HG02938 (cell line): ENCODE measurements around the gene METTL1.

ENCODE experiments used
- ATAC-seq: cut with Tn5 transposase; IDR thresholded peaks from one replicate; pipeline ENCODE4 v1.9.1; 2021; ENCODE audit warnings: mild to moderate bottlenecking, moderate library complexity; ENCODE audit not compliant: unreplicated experiment

The METTL1 gene

GRCh38 chr12:57739914-57740538 is 31.9 kb downstream of the METTL1 start:
- ATAC-seq: no peak

GRCh38 chr12:57739387-57739786 is 32.5 kb downstream of the METTL1 start:
- no peak for ATAC-seq

- ATAC-seq: no peak
Observed at GRCh38 chr12:57738661-57739237, 33.2 kb downstream of the METTL1 start, which contains the start of gene AGAP2. Gene AGAP2 (minus strand): TSS chr12:57738742. CDS start chr12:57738246, 496 bp downstream.

DNA sequence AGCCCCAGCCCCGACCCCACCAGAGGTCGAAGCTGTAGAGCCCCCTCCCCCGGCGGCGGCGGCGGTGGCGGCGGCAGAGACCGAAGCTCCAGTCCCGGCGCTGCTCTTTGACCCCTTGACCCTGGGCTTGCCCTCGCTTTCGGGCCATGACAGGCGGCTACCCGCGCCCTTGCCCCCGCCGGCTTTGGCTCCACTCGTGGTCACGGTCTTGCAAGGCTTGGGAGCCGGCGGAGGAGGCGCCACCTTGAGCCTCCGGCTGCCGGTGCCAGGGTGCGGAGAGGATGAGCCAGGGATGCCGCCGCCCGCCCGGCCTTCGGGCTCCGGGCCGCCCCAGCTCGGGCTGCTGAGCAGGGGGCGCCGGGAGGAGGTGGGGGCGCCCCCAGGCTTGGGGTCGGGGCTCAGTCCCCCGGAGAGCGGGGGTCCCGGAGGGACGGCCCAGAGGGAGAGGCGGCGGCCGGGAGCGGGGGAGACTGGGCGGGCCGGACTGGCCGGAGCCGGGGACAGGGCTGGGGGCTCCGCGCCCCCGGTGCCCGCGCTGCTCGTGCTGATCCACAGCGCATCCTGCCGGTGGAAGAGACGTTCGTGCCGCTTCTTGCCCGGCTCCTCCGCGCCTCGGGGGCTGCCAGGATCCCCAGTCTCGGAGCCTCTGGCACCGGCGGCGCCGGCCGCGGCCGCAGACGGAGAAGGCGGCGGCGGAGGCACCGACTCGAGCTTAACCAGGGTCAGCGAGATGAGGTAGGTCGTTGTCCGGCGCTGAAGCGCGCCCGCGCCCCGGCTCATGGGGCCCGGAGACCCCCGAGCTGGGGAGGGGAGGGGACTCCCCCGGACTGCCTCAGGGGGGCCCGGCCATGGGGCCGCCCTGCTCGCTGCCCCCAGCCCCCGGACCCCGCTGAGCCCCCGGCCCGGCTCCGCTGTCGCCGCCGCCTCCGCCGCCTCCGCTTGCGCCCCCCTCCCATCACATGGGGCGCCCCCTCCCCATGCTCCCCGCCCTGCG is 34.1 kb downstream of the METTL1 start:
- no peak for ATAC-seq

GRCh38 chr12:57736741-57737466 is 35.0 kb downstream of the METTL1 start:
- no peak for ATAC-seq

DNA sequence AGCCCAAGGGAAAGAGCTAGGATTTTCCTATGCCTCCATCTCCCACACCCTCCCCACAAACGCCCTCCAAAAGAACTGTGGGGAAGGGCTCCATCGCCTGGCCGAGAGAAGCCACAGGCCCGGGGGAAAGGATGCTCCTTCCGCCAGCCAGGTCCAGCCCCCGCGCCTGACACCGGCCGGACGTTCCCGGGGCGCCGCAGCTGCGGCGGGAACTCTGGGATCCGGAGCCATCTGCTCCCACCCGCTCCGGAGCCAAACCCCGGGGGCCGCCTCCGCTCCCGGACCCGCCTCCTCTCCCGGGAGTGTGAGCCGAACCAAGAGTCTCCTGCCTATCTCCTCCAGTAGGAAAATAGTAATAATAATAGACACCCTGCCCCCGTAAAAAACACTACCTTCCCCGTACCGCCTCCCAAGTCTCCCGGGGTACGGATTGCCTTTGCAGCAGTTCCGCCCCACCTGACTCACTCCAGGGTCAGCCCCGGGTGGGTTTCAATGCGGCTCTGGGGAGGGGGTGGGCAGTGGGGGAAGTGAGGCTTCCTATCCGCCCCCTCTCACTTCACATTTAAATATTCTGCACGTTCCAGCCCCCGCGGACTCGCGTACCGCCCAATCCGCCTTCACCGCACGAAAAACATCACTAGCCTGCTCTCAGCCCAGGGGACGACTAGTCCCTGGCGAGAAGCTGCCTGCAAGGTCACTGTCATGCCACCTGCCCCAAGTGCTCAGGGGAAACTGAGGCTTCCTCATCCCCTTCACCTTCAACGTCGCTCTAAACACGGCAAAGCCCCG is 35.8 kb downstream of the METTL1 start:
- ATAC-seq: no peak

DNA sequence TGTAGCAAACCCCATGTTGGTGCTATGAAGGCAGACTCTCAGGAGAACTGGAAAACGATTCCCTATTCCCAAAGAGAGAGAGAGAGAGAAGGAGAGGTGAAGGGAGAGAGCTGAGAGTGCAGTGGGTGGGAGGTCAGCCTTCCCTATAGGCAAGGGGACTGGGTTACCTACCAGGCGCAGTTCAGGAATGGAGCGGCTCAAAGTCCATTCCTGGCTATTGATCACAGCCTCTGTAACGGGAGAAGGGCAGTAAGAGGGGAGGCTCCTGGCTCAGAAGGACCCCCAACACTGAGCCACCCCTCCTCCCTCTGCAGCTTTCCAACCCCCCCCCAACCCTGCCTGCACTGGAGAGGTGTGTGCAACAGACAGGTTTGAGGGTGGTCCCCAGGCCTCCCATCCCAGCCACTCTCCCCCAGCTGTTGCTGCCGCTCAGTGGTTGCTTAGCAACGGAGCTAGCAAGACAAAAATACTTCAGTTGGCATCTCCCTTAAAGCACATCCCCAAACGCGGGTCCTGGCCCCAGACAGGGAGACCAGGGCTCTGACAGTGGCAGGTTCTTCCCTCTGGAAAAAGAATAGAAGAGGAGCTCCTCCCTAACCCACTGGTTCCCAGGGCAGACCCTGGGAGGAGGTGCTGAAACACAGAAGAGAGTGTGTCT is 36.6 kb downstream of the METTL1 start:
- no peak for ATAC-seq

GRCh38 chr12:57734591-57734990 is 37.3 kb downstream of the METTL1 start:
- ATAC-seq: no peak

- no peak for ATAC-seq
Observed at GRCh38 chr12:57733928-57734327, 38.0 kb downstream of the METTL1 start.

GRCh38 chr12:57732726-57733593 is 38.9 kb downstream of the METTL1 start:
- no peak for ATAC-seq

GRCh38 chr12:57732270-57732669 is 39.6 kb downstream of the METTL1 start:
- ATAC-seq: no peak

DNA sequence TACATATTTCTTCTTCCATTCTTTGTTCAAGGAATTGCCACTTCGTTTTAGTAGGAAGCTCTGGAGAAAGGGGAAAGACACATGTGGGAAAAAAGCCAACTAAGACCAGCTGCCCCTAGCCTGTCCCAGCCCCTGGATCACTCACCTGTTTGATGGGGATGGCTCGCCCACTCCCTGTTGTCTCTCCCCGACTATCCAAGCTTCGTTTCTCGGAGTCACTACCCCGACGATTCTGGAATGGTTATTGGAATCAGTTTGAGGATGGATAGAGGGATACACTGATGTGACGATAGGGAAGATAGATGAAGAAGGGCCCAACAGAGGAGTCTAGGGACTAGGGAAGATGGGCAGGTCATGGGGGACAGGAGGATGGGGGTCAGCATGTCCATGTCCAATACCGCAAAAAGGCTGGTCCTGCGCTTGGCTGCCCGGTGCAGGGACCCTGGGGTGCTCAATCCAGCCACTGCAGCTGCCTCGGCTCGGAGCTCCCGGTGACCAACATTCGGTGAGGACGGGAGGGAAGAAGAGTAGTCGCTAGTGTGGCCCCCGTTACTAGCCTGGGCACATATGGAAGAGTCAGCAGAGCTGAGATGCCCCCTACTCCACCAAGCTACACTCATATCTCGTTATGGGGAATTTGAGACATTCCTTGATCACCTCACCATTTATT is 40.4 kb downstream of the METTL1 start:
- ATAC-seq: no peak

DNA sequence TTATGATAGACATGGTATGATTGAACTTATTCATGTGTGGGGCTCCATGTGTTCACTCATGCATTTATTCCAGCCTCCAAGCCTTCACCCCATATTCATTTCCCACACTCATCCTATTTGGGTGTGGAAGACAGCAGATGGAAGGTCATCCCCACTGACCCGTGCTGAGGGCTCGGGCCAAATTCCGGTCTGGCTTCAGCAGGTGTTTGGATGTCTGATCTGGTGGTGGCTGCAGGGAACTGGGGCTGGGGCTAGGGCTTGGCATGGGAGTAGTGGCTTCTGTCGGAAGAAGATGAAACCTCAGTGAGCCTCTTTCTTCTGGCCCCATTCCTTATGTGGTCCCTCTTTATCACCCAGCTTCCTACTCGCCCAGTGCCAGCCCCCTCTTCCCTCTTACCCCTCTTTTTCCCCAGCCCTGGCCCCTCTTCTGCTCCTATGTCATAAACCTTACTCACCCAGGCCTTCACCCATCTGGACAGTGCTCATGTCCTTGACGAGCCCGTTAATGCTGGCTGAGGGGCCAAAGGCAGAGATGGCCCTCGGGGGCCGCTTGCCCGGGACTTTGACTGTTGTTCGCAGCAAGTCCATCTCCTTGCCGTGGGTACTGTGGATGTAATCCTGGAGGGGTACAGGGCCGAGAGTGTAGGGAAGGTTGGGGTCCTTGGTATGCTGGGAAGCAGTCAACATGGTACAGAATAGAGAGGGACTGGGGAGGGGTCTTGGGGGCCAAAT is 41.4 kb downstream of the METTL1 start:
- no peak for ATAC-seq

DNA sequence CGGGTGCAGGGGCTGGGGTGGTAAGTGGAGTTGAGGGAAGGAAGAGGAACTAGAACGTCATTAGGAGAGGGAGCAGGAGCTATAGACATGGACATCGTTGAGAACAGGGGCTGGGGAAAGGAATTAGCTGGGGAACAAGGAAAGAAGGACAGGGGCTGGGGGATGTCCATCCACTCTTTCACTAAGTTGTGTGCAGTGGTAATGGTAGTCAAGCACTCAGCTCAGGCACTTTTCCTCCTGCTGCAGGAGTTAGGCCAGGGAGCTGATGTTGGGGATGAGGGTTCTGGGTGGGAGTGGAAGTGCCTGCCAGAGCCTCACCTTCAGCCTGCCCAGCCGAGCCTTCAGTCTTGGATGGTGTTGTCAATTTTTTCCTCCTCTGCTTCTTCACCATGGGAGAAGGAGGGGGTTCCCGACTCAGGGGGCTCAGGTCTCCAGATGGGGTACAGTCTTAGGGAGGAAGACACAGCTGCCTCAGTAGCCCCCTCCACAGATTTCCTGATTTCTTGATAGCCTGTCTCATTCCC is 42.5 kb downstream of the METTL1 start:
- no peak for ATAC-seq

- no peak for ATAC-seq
Observed at GRCh38 chr12:57727758-57728395, 44.0 kb downstream of the METTL1 start.

- ATAC-seq: no peak
Observed at GRCh38 chr12:57726884-57727757, 44.8 kb downstream of the METTL1 start.
